ENCODE measurements around the gene MACROD1. TPM values are rescaled to one million over a fixed set of nuclear protein-coding genes. Genes with fewer than 3 reads are reported as not detected.

The MACROD1 gene
- total RNA-seq, 1 experiment from 2014 or later = 36.9 TPM

GRCh38 chr11:64057890-64058289, 108.0 kb downstream of the MACROD1 start (continued):
- TF ChIP-seq ZMAT4 (CRISPR knock-in tag; IDR thresholded peaks at IDR 0.05) = no peak
- no peak for TF ChIP-seq ZNF219 (CRISPR knock-in tag; IDR thresholded peaks at IDR 0.05; ENCODE audit: borderline replicate concordance)
- no peak for TF ChIP-seq IRF2 (CRISPR knock-in tag; IDR thresholded peaks at IDR 0.05; ENCODE audit: borderline replicate concordance, low read depth)
- TF ChIP-seq CREM (CRISPR knock-in tag; IDR thresholded peaks at IDR 0.05) = no peak
- no peak for TF ChIP-seq MYBL2 (CRISPR knock-in tag; IDR thresholded peaks at IDR 0.05)
- TF ChIP-seq E2F1 (CRISPR knock-in tag; IDR thresholded peaks at IDR 0.05) = no peak
- TF ChIP-seq USF2 (CRISPR knock-in tag; IDR thresholded peaks at IDR 0.05) = no peak

GRCh38 chr11:64056861-64057260, 109.1 kb downstream of the MACROD1 start:
- ChIA-PET POLR2A (no interaction called here), CTCF (interaction anchor here (2.6 kb wide), 1 partner anchor 16 kb away, joined by 11 read pairs; no protein-coding TSS in a partner anchor)
- ATAC-seq (no peak), DNase-seq (ENCODE audit: low spot score) (no peak)
- Mint-ChIP-seq H3K27me3 (ENCODE audit: low read depth) (peaks cover 92% of the 10 kb centered on the region), H3K36me3 (no peaks in the 10 kb centered on the region), H3K4me1 (peaks cover 38% of the 10 kb centered on the region), H3K9me3 (no peaks in the 10 kb centered on the region), H3K4me3 (no peak overlapping the region), H3K27ac (no peak overlapping the region)
- TF ChIP-seq ERG (CRISPR knock-in tag; IDR thresholded peaks at IDR 0.05) = no peak
- no peak for TF ChIP-seq TEAD4 (CRISPR knock-in tag; IDR thresholded peaks at IDR 0.05)
- no peak for TF ChIP-seq GTF2I (CRISPR knock-in tag; conservative IDR thresholded peaks at IDR 0.05)
- TF ChIP-seq FOXP4 (CRISPR knock-in tag; IDR thresholded peaks at IDR 0.05) = no peak
- TF ChIP-seq TP53 (CRISPR knock-in tag; IDR thresholded peaks at IDR 0.05) = no peak
- no peak for TF ChIP-seq CTCF (IDR thresholded peaks at IDR 0.05)
- no peak for TF ChIP-seq ZNF671 (CRISPR knock-in tag; IDR thresholded peaks at IDR 0.05)
- TF ChIP-seq AR (CRISPR knock-in tag; IDR thresholded peaks at IDR 0.05) = no peak
- TF ChIP-seq HMGA2 (CRISPR knock-in tag; IDR thresholded peaks at IDR 0.05) = no peak
- TF ChIP-seq USF1 (CRISPR knock-in tag; IDR thresholded peaks at IDR 0.05) = no peak
- no peak for TF ChIP-seq CREM (CRISPR knock-in tag; IDR thresholded peaks at IDR 0.05)
- TF ChIP-seq NR2C2 (CRISPR knock-in tag; IDR thresholded peaks at IDR 0.05) = no peak
- no peak for TF ChIP-seq IRF1 (CRISPR knock-in tag; IDR thresholded peaks at IDR 0.05)
- TF ChIP-seq AFF4 (CRISPR knock-in tag; IDR thresholded peaks at IDR 0.05; ENCODE audit: borderline replicate concordance) = no peak

Data from WTC11 (cell line).